Smooth muscle cell (in vitro differentiated cells): ENCODE results near the gene CES2. TPM values are rescaled to one million over a fixed set of nuclear protein-coding genes. Genes with fewer than 3 reads are reported as not detected.

Source experiments
- DNase-seq: peaks from one replicate; lab custom pipeline; 2025; ENCODE audit not compliant: unreplicated experiment; lab: John Stamatoyannopoulos, UW
- H2AFZ ChIP-seq: fragments of 200-600 bp; sonication (generic); 2 replicates; pipeline ENCODE4 v1.6.0; 2016; ENCODE audit warnings: antibody characterized with exemption, low read depth, mild to moderate bottlenecking
- H3F3A ChIP-seq: fragments of 200-600 bp; sonication (generic); 2 replicates; pipeline ENCODE4 v1.6.0; 2017; ENCODE audit warnings: antibody characterized with exemption, low read depth
- H3K27ac ChIP-seq: fragments of 200-600 bp; sonication (generic); 2 replicates; pipeline ENCODE4 v1.5.1; 2016; ENCODE audit warnings: low read depth, mild to moderate bottlenecking
- H3K27me3 ChIP-seq: fragments of 200-600 bp; sonication (generic); 2 replicates; pipeline ENCODE4 v1.6.1; 2016; ENCODE audit warnings: low read depth, mild to moderate bottlenecking
- H3K36me3 ChIP-seq: fragments of 200-600 bp; sonication (generic); 2 replicates; pipeline ENCODE4 v1.5.1; 2016; ENCODE audit warnings: low read depth
- H3K4me1 ChIP-seq: fragments of 200-600 bp; sonication (generic); 2 replicates; pipeline ENCODE4 v1.5.1; 2016; ENCODE audit warnings: low read depth
- H3K4me2 ChIP-seq: fragments of 200-600 bp; sonication (generic); 2 replicates; pipeline ENCODE4 v1.6.0; 2016; ENCODE audit warnings: mild to moderate bottlenecking
- H3K4me3 ChIP-seq: fragments of 200-600 bp; sonication (generic); 2 replicates; pipeline ENCODE4 v1.5.1; 2016; ENCODE audit warnings: mild to moderate bottlenecking
- H3K79me2 ChIP-seq: fragments of 200-600 bp; sonication (generic); 2 replicates; pipeline ENCODE4 v1.6.0; 2016; ENCODE audit warnings: low read depth, mild to moderate bottlenecking
- H3K9ac ChIP-seq: fragments of 200-600 bp; sonication (generic); 2 replicates; pipeline ENCODE4 v1.6.0; 2016; ENCODE audit warnings: low read depth
- H3K9me3 ChIP-seq: fragments of 200-600 bp; sonication (generic); replicated peaks from 2 replicates; pipeline ENCODE4 v1.5.1; 2016; ENCODE audit warnings: low read depth
- H4K20me1 ChIP-seq: fragments of 200-600 bp; sonication (generic); 2 replicates; pipeline ENCODE4 v1.6.0; 2016; ENCODE audit warnings: low read depth
- WGBS: methylation state at CpG from one replicate; pipeline ENCODE4 v1.1.7; 2016; ENCODE audit warnings: low lambda C conversion rate; 5-methylcytosine and 5-hydroxymethylcytosine counted together
- polyA plus RNA-seq: library from polyadenylated mRNA; unstranded; fragments of >200 nt; fragmentation: Nextera tagmentation; extraction: Ambion mirVana; gene quantifications from 2 replicates; pipeline ENCODE4 v1.2.1, GENCODE V29; 2016
- total RNA-seq: library from RNA; depleted of rRNA; stranded (reverse); fragments of >200 nt; gene quantifications from 2 replicates; pipeline ENCODE4 v1.2.3, GENCODE V29; 2014
- TF ChIP-seq, protein P1 (sequence below): fragments of 200-600 bp; sonication (generic); IDR thresholded peaks from 2 replicates; pipeline ENCODE4 v1.5.1; 2017; ENCODE audit warnings: borderline replicate concordance, mild to moderate bottlenecking, antibody characterized with exemption; ENCODE audit not compliant: insufficient read depth, poor library complexity, severe bottlenecking

Gene CES2
- total and polyA plus RNA-seq, 2 experiments from 2014 or later = 12.1 to 26.9 TPM

DNA sequence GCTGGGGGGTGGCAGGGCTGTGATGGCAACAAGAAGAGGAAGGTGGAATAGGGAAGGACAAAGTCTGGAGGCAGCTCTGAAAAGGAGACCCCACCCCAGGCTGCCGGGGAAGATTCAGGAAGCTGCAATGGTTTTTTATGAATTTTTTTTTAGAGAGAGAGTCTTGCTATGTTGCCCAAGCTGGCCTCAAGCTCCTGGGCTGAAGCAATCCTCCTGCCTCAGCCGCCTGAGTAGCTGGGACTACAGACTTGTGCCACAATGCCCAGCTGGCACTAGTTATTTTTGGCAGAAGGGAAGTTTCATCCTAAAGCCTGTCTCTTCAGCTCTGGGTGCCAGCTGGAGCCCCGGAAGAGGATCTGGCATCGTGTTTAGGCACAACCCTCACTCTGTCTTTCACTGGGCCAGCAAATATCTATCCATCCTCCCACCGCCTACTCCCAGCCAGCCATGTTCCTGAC lies 24.4 kb downstream of the CES2 start:
- no peaks in the 10 kb centered on the region for H3K36me3 ChIP-seq
- H4K20me1 ChIP-seq = no peaks in the 10 kb centered on the region
- TF ChIP-seq, protein P1, sequence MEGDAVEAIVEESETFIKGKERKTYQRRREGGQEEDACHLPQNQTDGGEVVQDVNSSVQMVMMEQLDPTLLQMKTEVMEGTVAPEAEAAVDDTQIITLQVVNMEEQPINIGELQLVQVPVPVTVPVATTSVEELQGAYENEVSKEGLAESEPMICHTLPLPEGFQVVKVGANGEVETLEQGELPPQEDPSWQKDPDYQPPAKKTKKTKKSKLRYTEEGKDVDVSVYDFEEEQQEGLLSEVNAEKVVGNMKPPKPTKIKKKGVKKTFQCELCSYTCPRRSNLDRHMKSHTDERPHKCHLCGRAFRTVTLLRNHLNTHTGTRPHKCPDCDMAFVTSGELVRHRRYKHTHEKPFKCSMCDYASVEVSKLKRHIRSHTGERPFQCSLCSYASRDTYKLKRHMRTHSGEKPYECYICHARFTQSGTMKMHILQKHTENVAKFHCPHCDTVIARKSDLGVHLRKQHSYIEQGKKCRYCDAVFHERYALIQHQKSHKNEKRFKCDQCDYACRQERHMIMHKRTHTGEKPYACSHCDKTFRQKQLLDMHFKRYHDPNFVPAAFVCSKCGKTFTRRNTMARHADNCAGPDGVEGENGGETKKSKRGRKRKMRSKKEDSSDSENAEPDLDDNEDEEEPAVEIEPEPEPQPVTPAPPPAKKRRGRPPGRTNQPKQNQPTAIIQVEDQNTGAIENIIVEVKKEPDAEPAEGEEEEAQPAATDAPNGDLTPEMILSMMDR = no peak
- H3K27ac ChIP-seq = no peak overlapping the region
- no peak overlapping the region for H2AFZ ChIP-seq
- H3K4me2 ChIP-seq = no peak overlapping the region
- H3F3A ChIP-seq = no peaks in the 10 kb centered on the region
- no peaks in the 10 kb centered on the region for H3K27me3 ChIP-seq
- DNase-seq = no peak
- no peaks in the 10 kb centered on the region for H3K79me2 ChIP-seq
- H3K4me3 ChIP-seq = no peak overlapping the region
- no peaks in the 10 kb centered on the region for H3K4me1 ChIP-seq
- 81% methylated on average over 5 of the region's 5 CpGs for WGBS
- no peaks in the 10 kb centered on the region for H3K9me3 ChIP-seq
- H3K9ac ChIP-seq = no peak overlapping the region

GRCh38 chr16:66960270-66960669 lies 25.0 kb downstream of the CES2 start:
- H3F3A ChIP-seq = no peaks in the 10 kb centered on the region
- no peak for DNase-seq
- H3K9ac ChIP-seq = no peak overlapping the region
- no peaks in the 10 kb centered on the region for H3K79me2 ChIP-seq
- H3K4me2 ChIP-seq = no peak overlapping the region
- H3K9me3 ChIP-seq = no peaks in the 10 kb centered on the region
- H3K36me3 ChIP-seq = no peaks in the 10 kb centered on the region
- TF ChIP-seq, protein P1 = no peak
- H3K27ac ChIP-seq = no peak overlapping the region
- no peak overlapping the region for H2AFZ ChIP-seq
- H4K20me1 ChIP-seq = no peaks in the 10 kb centered on the region
- H3K4me3 ChIP-seq = no peak overlapping the region
- H3K4me1 ChIP-seq = no peaks in the 10 kb centered on the region
- 92% methylated on average over 1 of the region's 1 CpG for WGBS
- H3K27me3 ChIP-seq = no peaks in the 10 kb centered on the region

GRCh38 chr16:66961065-66961744 lies 25.9 kb downstream of the CES2 start, which contains the start of gene CES3:
Gene CES3 (plus strand): TSS chr16:66961266. CDS start chr16:66961308, 42 bp downstream.
- Histone ChIP-seq H3K4me1 (no peaks in the 10 kb centered on the region), H3K27ac (no peak within 1 kb of the TSS), H3K9ac (no peak within 1 kb of the TSS), H3K36me3 (no peaks in the 10 kb centered on the region), H3K9me3 (no peaks in the 10 kb centered on the region), H3K4me2 (no peak within 1 kb of the TSS), H3K4me3 (no peak within 1 kb of the TSS), H3K79me2 (no peaks in the 10 kb centered on the region), H3K27me3 (no peaks in the 10 kb centered on the region), H4K20me1 (no peaks in the 10 kb centered on the region), H2AFZ (no peak within 1 kb of the TSS), H3F3A (no peaks in the 10 kb centered on the region)
- TF ChIP-seq, protein P1 = peak; percentile 70
- WGBS = 61% methylated on average over 16 of the region's 16 CpGs
- DNase-seq = no peak

- Histone ChIP-seq H2AFZ (no peak overlapping the region), H3K4me3 (no peak overlapping the region), H4K20me1 (no peaks in the 10 kb centered on the region), H3K27ac (no peak overlapping the region), H3K9ac (no peak overlapping the region), H3K4me1 (no peaks in the 10 kb centered on the region), H3K36me3 (no peaks in the 10 kb centered on the region), H3F3A (no peaks in the 10 kb centered on the region), H3K9me3 (no peaks in the 10 kb centered on the region), H3K4me2 (no peak overlapping the region), H3K27me3 (no peaks in the 10 kb centered on the region), H3K79me2 (no peaks in the 10 kb centered on the region)
- 85% methylated on average over 5 of the region's 5 CpGs for WGBS
- TF ChIP-seq, protein P1 = no peak
- no peak for DNase-seq
Observed at GRCh38 chr16:66961914-66962313, 26.6 kb downstream of the CES2 start.
